ENCODE measurements around the gene NR5A2.
A peak's percentile ranks its signal among the peaks of the same experiment; 100 is the strongest.

The NR5A2 gene

DNA sequence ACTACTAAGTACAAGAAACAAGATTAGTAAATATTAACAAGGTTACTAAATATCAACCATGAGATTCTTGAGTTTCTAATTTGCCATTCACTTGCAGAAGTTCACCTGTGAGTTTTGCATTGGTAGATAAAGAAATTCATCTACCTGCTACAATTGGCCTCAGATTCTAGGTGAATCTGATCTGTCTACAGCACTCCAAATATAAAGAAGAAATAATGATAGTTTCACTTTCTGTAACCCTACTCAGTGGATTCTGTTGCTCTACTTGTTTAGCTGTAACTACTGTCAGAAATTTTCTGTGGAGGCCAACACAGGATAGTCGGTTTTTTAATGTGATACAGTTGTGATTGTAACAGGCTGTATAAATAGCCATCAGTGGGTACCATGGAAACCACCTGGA lies 118.6 kb downstream of the NR5A2 start:
- H3K27me3 ChIP-seq (replicated peaks): no peaks in the 10 kb centered on the region
- H3K4me3 ChIP-seq (ENCODE audit: low read depth, low read length): no peak overlapping the region
- no peaks in the 10 kb centered on the region for H3K36me3 ChIP-seq (replicated peaks)
- no peak overlapping the region for H3K27ac ChIP-seq
- TF ChIP-seq CTCF (IDR thresholded peaks at IDR 0.05; ENCODE audit: low read depth, low read length, missing control alignments): no peak
- DNase-seq: no peak
- in situ Hi-C loops (cut with HindIII; ENCODE audit: low pct_ligation_motif_present, low sequenced_read_pairs): no loop called here

DNA sequence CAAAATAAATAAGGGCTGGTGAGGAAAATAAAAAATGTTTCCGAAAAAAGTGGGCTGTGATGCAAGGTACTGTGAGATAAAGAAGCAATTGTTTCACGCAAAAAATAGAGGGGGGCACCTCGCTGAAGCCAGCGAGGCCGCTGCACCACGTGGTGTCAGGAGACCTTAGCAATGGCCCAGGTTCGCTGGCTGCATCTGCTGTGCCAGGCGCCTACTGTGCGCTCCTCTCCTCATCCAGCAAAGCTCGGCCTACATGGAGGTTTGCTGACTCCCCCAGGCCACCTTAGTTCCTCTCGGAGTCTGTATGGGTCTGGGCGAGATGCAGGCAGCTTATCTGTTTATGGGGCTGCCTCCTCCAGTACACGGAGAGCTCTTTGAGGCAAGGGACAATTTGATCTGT lies 119.6 kb downstream of the NR5A2 start:
- TF ChIP-seq CTCF (IDR thresholded peaks at IDR 0.05; ENCODE audit: low read depth, low read length, missing control alignments): no peak
- in situ Hi-C loops (cut with HindIII; ENCODE audit: low pct_ligation_motif_present, low sequenced_read_pairs): no loop called here
- H3K27me3 ChIP-seq (replicated peaks): no peaks in the 10 kb centered on the region
- no peak overlapping the region for H3K27ac ChIP-seq
- H3K36me3 ChIP-seq (replicated peaks): no peaks in the 10 kb centered on the region
- H3K4me3 ChIP-seq (ENCODE audit: low read depth, low read length): no peak overlapping the region
- no peak for DNase-seq

DNA sequence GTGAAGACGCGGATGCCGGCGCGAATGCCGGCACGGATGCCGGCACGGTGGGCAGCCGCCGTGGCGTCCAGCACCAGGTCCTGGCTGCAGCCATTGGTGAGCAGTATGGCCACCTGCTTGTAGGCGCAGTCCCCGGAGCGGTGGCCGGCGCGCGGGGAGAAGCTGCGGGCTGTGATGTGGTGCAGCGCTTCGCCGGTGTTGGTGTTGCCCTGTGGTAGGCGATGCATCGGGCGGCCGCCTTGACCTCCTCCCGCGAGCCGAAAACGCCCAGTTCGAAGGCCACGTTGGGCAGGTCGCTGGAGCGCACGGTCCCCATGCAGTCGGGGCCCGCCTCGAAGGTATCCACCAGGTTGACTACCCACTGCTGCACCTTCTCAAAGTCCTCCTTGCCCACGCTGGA lies 120.2 kb downstream of the NR5A2 start:
- no peaks in the 10 kb centered on the region for H3K27me3 ChIP-seq (replicated peaks)
- H3K4me3 ChIP-seq (ENCODE audit: low read depth, low read length): no peak overlapping the region
- in situ Hi-C loops (cut with HindIII; ENCODE audit: low pct_ligation_motif_present, low sequenced_read_pairs): no loop called here
- TF ChIP-seq CTCF (IDR thresholded peaks at IDR 0.05; ENCODE audit: low read depth, low read length, missing control alignments): no peak
- H3K27ac ChIP-seq: no peak overlapping the region
- DNase-seq: no peak
- H3K36me3 ChIP-seq (replicated peaks): no peaks in the 10 kb centered on the region

GRCh38 chr1:200150006-200150405 lies 122.5 kb downstream of the NR5A2 start:
- H3K4me3 ChIP-seq (ENCODE audit: low read depth, low read length): no peak overlapping the region
- no peak for DNase-seq
- H3K27me3 ChIP-seq (replicated peaks): no peaks in the 10 kb centered on the region
- TF ChIP-seq CTCF (IDR thresholded peaks at IDR 0.05; ENCODE audit: low read depth, low read length, missing control alignments): no peak
- no peaks in the 10 kb centered on the region for H3K36me3 ChIP-seq (replicated peaks)
- no peak overlapping the region for H3K27ac ChIP-seq
- in situ Hi-C loops (cut with HindIII; ENCODE audit: low pct_ligation_motif_present, low sequenced_read_pairs): no loop called here

DNA sequence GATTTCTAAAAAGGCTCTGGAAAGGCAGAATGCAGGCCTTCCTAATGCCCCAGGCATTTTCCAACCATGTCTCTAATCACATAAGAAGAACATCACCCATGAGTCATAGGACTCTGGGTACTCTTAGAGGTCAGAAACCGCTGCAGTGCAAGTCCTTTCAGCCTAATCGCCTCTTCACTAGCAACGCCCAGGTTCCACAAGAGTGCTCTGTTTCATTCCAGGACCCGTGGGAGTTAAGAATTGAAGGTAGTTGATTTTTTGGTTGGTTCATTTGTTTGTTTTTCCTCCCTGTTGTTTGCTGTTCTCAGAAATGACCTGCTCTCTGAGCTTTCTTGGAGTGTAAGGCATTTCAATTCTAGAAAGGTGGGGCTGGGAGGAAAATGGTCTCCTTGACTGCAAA lies 123.2 kb downstream of the NR5A2 start:
- Histone ChIP-seq H3K27me3 (replicated peaks) (no peaks in the 10 kb centered on the region), H3K36me3 (replicated peaks) (no peaks in the 10 kb centered on the region), H3K27ac (no peak overlapping the region), H3K4me3 (ENCODE audit: low read depth, low read length) (no peak overlapping the region)
- DNase-seq: peak; percentile 26
- in situ Hi-C loops (cut with HindIII; ENCODE audit: low pct_ligation_motif_present, low sequenced_read_pairs): no loop called here
- no peak for TF ChIP-seq CTCF (IDR thresholded peaks at IDR 0.05; ENCODE audit: low read depth, low read length, missing control alignments)

GRCh38 chr1:200152336-200152735 lies 124.8 kb downstream of the NR5A2 start:
- Histone ChIP-seq H3K27ac (no peak overlapping the region), H3K36me3 (replicated peaks) (no peaks in the 10 kb centered on the region), H3K4me3 (ENCODE audit: low read depth, low read length) (no peak overlapping the region), H3K27me3 (replicated peaks) (no peaks in the 10 kb centered on the region)
- no peak for TF ChIP-seq CTCF (IDR thresholded peaks at IDR 0.05; ENCODE audit: low read depth, low read length, missing control alignments)
- in situ Hi-C loops (cut with HindIII; ENCODE audit: low pct_ligation_motif_present, low sequenced_read_pairs): no loop called here
- no peak for DNase-seq
